HG02981 (cell line): Measurements from ENCODE around the gene SAMD4B.

Source experiments
- ATAC-seq: cut with Tn5 transposase; IDR thresholded peaks from one replicate; pipeline ENCODE4 v1.9.1; 2021; ENCODE audit warnings: mild to moderate bottlenecking, moderate library complexity; ENCODE audit not compliant: unreplicated experiment

SAMD4B gene

GRCh38 chr19:39407660-39408391, 65.6 kb downstream of the SAMD4B start:
- ATAC-seq = no peak

GRCh38 chr19:39408392-39409207, 66.4 kb downstream of the SAMD4B start:
- no peak for ATAC-seq

- no peak for ATAC-seq
Observed at GRCh38 chr19:39409208-39410016, 67.2 kb downstream of the SAMD4B start.

- ATAC-seq = no peak
Observed at GRCh38 chr19:39410017-39410830, 68.0 kb downstream of the SAMD4B start.

- ATAC-seq = no peak
Observed at GRCh38 chr19:39410831-39411080, 68.5 kb downstream of the SAMD4B start.

- no peak for ATAC-seq
Observed at GRCh38 chr19:39411081-39411831, 69.0 kb downstream of the SAMD4B start.

GRCh38 chr19:39411832-39412099, 69.5 kb downstream of the SAMD4B start:
- peak; percentile 22 for ATAC-seq

- peak; percentile 55 for ATAC-seq
Observed at GRCh38 chr19:39412100-39412866, 70.1 kb downstream of the SAMD4B start, which contains the start of gene PLEKHG2. PLEKHG2 (plus strand) TSS chr19:39412669; CDS start chr19:39414087, 1,418 bp downstream.

- no peak for ATAC-seq
Observed at GRCh38 chr19:39412867-39413271, 70.6 kb downstream of the SAMD4B start.

GRCh38 chr19:39413272-39413910, 71.2 kb downstream of the SAMD4B start:
- ATAC-seq = no peak

GRCh38 chr19:39413911-39414608, 71.8 kb downstream of the SAMD4B start:
- ATAC-seq = no peak

GRCh38 chr19:39415111-39416046, 73.2 kb downstream of the SAMD4B start:
- ATAC-seq = no peak

- no peak for ATAC-seq
Observed at GRCh38 chr19:39416152-39417120, 74.2 kb downstream of the SAMD4B start.

GRCh38 chr19:39417463-39418181, 75.4 kb downstream of the SAMD4B start:
- no peak for ATAC-seq

GRCh38 chr19:39419003-39419402, 76.8 kb downstream of the SAMD4B start:
- no peak for ATAC-seq
